Mesothelial cell of epicardium (in vitro differentiated cells): ENCODE measurements around the gene ZNF823. TPM values are rescaled to one million over a fixed set of nuclear protein-coding genes. Genes with fewer than 3 reads are reported as not detected.

Experiments used
- DNase-seq, 2 experiments: peaks; one replicate each; pipeline ENCODE4 v3.0.0; 2021; ENCODE audit warnings: low spot score in 2 of 2; ENCODE audit not compliant: unreplicated experiment in 2 of 2
- H3K27ac Mint-ChIP-seq: 2 replicates; pipeline ENCODE4 v1.8.0; 2021; ENCODE audit warnings: mixed read lengths
- H3K27me3 Mint-ChIP-seq: 2 replicates; pipeline ENCODE4 v1.8.0; 2021; ENCODE audit warnings: low read depth, mixed read lengths
- H3K36me3 Mint-ChIP-seq: 2 replicates; pipeline ENCODE4 v1.8.0; 2021; ENCODE audit warnings: mixed read lengths
- H3K4me1 Mint-ChIP-seq: 2 replicates; pipeline ENCODE4 v1.8.0; 2021; ENCODE audit warnings: mixed read lengths
- H3K4me3 Mint-ChIP-seq: 2 replicates; pipeline ENCODE4 v1.8.0; 2021; ENCODE audit warnings: mild to moderate bottlenecking, moderate library complexity, mixed read lengths
- H3K9me3 Mint-ChIP-seq: 2 replicates; pipeline ENCODE4 v1.8.0; 2021; ENCODE audit warnings: mixed read lengths
- total RNA-seq: library from RNA; stranded (reverse); gene quantifications from 3 replicates; pipeline ENCODE4 v1.2.1, GENCODE V29; 2021
- TF ChIP-seq, protein P1 (sequence below): fragments of 200-600 bp; sonication (generic); IDR thresholded peaks from one replicate; pipeline ENCODE4 v1.5.0; 2021; ENCODE audit warnings: antibody characterized with exemption; ENCODE audit not compliant: unreplicated experiment

Gene ZNF823
- total RNA-seq, result 8.2 to 9.0 TPM (median 8.9 TPM) in 3 replicates

DNA sequence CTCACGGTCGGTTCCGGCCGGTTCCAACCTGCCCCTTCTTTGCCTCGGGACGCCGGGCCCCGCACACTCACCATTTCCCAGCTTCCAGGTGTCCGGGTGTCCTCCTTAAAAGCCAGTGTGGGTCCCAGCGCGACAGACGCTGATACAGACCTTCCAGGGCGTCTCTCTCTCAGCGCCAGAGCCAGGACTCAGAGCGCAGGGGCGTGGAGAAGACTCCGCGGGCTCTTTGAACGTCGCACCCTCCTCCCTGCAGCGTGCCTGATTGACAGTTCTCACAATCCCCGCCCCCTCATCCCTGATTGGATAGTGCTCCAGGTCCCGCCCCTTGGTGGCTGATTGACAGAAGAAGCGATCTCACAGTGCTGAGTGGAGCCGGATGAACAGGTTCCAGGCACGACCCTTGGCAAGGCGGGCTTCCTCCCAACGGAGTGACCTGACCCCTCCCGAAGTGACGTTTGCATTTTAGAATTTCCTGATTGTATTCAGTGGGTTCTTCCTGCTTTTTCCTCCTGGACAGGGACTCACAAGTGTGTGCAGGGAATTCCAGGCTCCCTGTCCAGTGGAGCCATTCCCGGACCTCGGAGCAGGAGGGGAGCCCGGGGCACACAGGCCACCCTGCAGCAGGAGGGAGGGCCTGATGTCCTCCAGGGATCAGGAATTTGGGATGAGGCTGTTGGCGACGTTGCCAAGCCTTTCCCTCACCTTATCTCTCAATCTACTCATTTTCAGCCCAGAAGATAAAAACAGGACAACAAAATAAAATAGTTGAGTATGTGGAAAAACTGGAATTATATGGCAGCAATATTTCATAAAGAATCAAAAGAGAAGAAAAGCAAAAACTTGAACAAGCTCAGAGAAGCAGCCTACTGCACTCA is at the start of gene ZNF823:
Gene ZNF823 (minus strand): TSS at position 201 of the 875 bp plus-strand sequence. CDS start 127 bp downstream, at position 74.
- peak within 1 kb of the TSS; percentile 100 for H3K27ac Mint-ChIP-seq
- peaks cover 3% of the 10 kb centered on the region for H3K9me3 Mint-ChIP-seq
- peak; percentile 96 to 99 for DNase-seq
- peaks cover 7% of the 10 kb centered on the region for H3K36me3 Mint-ChIP-seq
- TF ChIP-seq, protein P1, sequence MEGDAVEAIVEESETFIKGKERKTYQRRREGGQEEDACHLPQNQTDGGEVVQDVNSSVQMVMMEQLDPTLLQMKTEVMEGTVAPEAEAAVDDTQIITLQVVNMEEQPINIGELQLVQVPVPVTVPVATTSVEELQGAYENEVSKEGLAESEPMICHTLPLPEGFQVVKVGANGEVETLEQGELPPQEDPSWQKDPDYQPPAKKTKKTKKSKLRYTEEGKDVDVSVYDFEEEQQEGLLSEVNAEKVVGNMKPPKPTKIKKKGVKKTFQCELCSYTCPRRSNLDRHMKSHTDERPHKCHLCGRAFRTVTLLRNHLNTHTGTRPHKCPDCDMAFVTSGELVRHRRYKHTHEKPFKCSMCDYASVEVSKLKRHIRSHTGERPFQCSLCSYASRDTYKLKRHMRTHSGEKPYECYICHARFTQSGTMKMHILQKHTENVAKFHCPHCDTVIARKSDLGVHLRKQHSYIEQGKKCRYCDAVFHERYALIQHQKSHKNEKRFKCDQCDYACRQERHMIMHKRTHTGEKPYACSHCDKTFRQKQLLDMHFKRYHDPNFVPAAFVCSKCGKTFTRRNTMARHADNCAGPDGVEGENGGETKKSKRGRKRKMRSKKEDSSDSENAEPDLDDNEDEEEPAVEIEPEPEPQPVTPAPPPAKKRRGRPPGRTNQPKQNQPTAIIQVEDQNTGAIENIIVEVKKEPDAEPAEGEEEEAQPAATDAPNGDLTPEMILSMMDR, result no peak
- peaks cover 39% of the 10 kb centered on the region for H3K4me1 Mint-ChIP-seq
- no peaks in the 10 kb centered on the region for H3K27me3 Mint-ChIP-seq
- H3K4me3 Mint-ChIP-seq, result peak within 1 kb of the TSS; percentile 100

DNA sequence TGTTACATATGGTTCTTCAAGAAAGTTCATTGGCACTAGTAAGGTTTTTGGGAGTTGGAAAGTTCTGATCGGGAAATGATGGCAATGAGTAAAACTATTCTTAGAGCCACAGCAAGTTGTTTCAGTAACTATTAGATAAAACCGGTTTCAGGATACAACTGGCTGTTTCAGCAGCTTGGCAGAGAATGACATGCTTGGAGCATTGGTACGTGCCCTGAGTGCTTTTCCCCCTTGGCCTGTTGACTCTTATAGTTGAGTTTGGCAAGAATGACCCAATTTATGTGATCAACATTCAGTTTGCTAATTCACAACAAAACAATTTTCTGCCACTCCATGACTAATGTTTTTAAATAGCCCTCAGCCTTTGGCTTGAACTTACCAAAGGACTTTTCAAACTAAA is 48.8 kb upstream of the ZNF823 start:
- TF ChIP-seq, protein P1, result no peak
- H3K27ac Mint-ChIP-seq, result no peak overlapping the region
- no peaks in the 10 kb centered on the region for H3K4me1 Mint-ChIP-seq
- H3K9me3 Mint-ChIP-seq, result peaks cover 72% of the 10 kb centered on the region
- no peak for DNase-seq
- H3K36me3 Mint-ChIP-seq, result peaks cover 31% of the 10 kb centered on the region
- H3K4me3 Mint-ChIP-seq, result no peak overlapping the region
- H3K27me3 Mint-ChIP-seq, result peaks cover 6% of the 10 kb centered on the region

DNA sequence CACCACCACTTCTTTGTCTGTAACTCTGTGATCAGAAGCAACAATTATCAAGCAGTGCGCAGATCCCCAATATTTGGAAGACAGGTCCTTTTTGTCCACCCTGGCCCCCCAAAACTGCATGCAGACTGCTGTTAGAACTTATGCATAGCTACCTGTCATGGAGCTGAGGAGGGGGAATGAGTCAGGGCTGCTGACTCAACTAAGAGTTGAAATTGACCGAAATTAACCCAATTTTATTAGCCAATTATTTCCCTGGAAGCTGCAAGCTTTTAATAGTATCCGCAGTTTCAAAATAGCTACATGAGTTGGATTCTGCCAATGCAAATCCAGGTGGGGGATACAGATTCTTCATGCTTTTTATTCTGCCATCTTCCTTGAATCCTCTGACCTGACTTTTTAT is 45.6 kb upstream of the ZNF823 start:
- peaks cover 74% of the 10 kb centered on the region for H3K9me3 Mint-ChIP-seq
- H3K4me1 Mint-ChIP-seq, result no peaks in the 10 kb centered on the region
- no peak overlapping the region for H3K4me3 Mint-ChIP-seq
- peaks cover 57% of the 10 kb centered on the region for H3K36me3 Mint-ChIP-seq
- no peaks in the 10 kb centered on the region for H3K27me3 Mint-ChIP-seq
- no peak overlapping the region for H3K27ac Mint-ChIP-seq
- TF ChIP-seq, protein P1, result no peak
- no peak for DNase-seq

DNA sequence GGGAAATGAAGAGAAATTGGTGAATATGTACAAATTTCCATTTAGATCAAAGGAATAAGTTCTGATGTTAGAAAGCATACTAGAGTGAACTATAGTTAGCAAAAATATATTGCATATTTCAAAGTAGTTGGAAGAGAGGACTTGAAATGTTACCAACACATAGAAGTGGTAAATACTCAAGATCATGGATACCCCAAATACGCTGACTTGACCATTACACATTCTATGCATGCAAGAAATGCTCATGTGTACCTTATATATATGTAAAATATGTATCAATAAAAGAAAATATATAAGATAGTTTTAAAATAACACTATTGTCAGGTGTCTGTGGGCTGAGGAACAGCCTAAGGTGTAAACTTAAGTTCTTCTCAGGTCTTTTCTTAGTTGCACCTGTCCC is 45.0 kb upstream of the ZNF823 start:
- TF ChIP-seq, protein P1, result no peak

DNA sequence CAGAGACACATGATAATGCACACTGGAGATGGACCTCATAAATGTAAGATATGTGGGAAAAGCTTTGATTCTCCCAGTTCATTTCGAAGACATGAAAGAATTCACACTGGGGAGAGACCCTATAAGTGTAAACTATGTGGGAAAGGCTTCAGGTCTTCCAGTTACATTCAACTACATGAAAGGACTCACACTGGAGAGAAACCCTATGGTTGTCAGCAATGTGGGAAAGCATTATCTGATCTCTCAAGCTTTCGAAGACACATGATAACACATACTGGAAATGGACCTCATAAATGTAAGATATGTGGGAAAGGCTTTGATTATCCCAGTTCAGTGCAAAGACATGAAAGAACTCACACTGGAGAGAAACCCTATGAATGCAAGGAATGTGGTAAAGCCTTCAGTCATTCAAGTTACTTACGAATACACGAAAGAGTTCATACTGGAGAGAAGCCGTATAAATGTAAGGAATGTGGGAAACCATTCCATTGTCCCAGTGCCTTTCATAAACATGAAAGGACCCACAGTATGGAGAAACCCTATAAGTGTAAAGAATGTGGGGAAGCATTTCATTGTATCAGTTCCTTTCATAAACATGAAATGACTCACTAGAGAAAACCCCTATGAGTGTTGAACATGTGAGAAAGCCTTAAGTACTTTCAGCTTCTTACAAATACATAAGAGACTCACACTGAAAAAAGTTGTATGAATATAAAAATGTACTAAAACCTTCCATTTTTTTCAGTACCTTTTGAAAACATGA is 42.7 kb upstream of the ZNF823 start:
- Mint-ChIP-seq H3K27ac (no peak overlapping the region), H3K9me3 (peaks cover 72% of the 10 kb centered on the region), H3K27me3 (no peaks in the 10 kb centered on the region), H3K4me1 (no peaks in the 10 kb centered on the region), H3K36me3 (peaks cover 79% of the 10 kb centered on the region), H3K4me3 (no peak overlapping the region)
- TF ChIP-seq, protein P1, result no peak
- DNase-seq, result no peak

More for the DNA sequence above, 45.0 kb upstream of the ZNF823 start:
- Mint-ChIP-seq H3K4me1 (no peaks in the 10 kb centered on the region), H3K4me3 (no peak overlapping the region), H3K27ac (no peak overlapping the region), H3K9me3 (peaks cover 71% of the 10 kb centered on the region), H3K36me3 (peaks cover 62% of the 10 kb centered on the region), H3K27me3 (no peaks in the 10 kb centered on the region)
- no peak for DNase-seq
